ENCODE results near the gene MYO18A.

DNA sequence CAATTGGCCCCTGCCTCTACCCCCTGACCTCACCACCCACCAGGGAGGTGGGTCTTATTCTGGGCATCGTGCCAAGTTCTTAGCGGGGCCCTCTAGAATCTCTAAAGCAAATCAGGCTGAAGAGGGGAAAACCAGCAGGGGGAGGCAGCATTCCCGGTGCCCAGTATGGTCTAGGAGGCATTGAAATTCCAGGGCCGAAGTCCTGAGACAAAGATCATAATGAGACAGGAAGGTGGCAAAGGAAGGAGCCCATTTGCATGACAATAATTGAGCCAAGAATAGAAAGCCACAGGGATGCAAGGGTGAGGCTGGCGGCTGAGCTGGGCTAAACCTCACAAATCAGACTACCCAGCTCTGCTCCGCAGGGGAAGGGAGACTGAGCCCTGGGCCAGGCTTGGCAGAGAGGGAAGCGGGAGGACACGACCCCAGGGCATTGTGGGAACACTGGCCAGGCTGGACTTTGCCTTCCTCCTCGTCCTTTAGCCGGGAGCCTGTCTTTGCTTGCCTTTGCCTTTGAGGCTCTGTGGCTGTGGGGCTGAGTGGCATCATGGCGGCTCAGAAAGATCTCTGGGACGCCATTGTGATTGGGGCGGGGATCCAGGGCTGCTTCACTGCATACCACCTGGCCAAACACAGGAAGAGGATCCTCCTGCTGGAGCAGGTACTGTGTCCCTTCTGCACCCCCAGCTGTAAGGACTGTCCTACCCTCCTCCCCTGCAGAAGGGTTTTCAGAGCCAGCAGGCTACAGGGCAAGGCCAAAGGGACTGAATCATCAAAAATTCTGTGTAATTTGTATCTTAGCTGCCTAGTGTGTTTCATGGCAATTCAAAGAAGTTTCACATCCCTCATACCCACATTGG is 137.3 kb downstream of the MYO18A start, which contains the start of gene PIPOX:
- no peak for TF ChIP-seq EZH2 (IDR thresholded peaks at IDR 0.05; ENCODE audit: insufficient read depth, poor library complexity, severe bottlenecking)
- no peak for TF ChIP-seq EZH2phosphoT487 (IDR thresholded peaks at IDR 0.05; ENCODE audit: insufficient read depth, low read depth)
